ENCODE results near the gene SLC12A3.
A peak's percentile ranks its signal among the peaks of the same experiment; 100 is the strongest.

GRCh38 chr16:56874800-56875199 is 9.8 kb downstream of the SLC12A3 start:
- peak in 1 of 3 donors; percentile 11 for TF ChIP-seq CTCF (IDR thresholded peaks at IDR 0.05)
- no peak for TF ChIP-seq POLR2AphosphoS5 (IDR thresholded peaks at IDR 0.05)
- TF ChIP-seq POLR2A (IDR thresholded peaks at IDR 0.05): no peak

Data from breast epithelium (tissue), 3 donors.